GM12878 (cell line): ENCODE measurements around the gene BMPR1B. TPM values are rescaled to one million over a fixed set of nuclear protein-coding genes. Genes with fewer than 3 reads are reported as not detected.

Experiments used
- ATAC-seq: fragments of 200-7000 bp; cut with Tn5 transposase; 3 replicates; pipeline ENCODE4 v1.9.1; 2020; ENCODE audit warnings: mild to moderate bottlenecking, moderate library complexity
- BruUV-seq: library from RNA; stranded (reverse); fragments of 400-500 nt; replicated peaks from 2 replicates; lab custom pipeline; 2021; lab: Mats Ljungman, UMichigan
- CTCF ChIA-PET: fragments of 300-600 bp; sonication (Branson Sonifier 250); formaldehyde crosslinking; extraction: SDS; loops from one replicate; lab custom pipeline; 2021; ENCODE audit warnings: inconsistent platforms; lab: Yijun Ruan, JAX
- POLR2A ChIA-PET: fragments of 350-600 bp; formaldehyde crosslinking; extraction: SDS; loops from one replicate; lab custom pipeline; 2021; ENCODE audit warnings: inconsistent platforms; lab: Charles Lee
- RAD21 ChIA-PET: fragments of 300-600 bp; sonication (Branson Sonifier 250); formaldehyde crosslinking; loops from one replicate; lab custom pipeline; 2023; ENCODE audit warnings: antibody characterized with exemption; ENCODE audit not compliant: unreplicated experiment; lab: Charles Lee
- SMC1A ChIA-PET: fragments of 300-600 bp; sonication (Branson Sonifier 250); formaldehyde crosslinking; loops from one replicate; lab custom pipeline; 2023; ENCODE audit not compliant: unreplicated experiment, uncharacterized antibody; lab: Charles Lee
- DNase-seq: peaks from one replicate; pipeline ENCODE4 v3.0.0-alpha.2; 2011; ENCODE audit warnings: low read depth, low spot score
- FAIRE-seq: peaks from 3 replicates; lab custom pipeline; 2011; peaks lifted over from hg19 to GRCh38; lab: Jason Lieb, UNC
- H2AFZ ChIP-seq: 2 replicates; pipeline ENCODE4 v1.6.0; 2011; ENCODE audit warnings: low read depth, low read length, control low read depth; ENCODE audit not compliant: control insufficient read depth
- H3K27ac ChIP-seq: 2 replicates; pipeline ENCODE4 v1.5.1; 2011; ENCODE audit warnings: control low read depth; ENCODE audit not compliant: control insufficient read depth, insufficient read depth
- H3K27me3 ChIP-seq, 2 experiments: replicated peaks in 1 of 2; 2 replicates each; pipeline versions ENCODE4 v1.6.0 to v1.6.1; 2011; ENCODE audit warnings: low read length in 1 of 2; ENCODE audit not compliant: control insufficient read depth in 2 of 2, insufficient read depth in 2 of 2
- H3K36me3 ChIP-seq, 2 experiments: 2 replicates each; pipeline ENCODE4 v1.5.1; 2011; ENCODE audit warnings: low read length in 1 of 2; ENCODE audit not compliant: control insufficient read depth in 2 of 2, insufficient read depth in 2 of 2
- H3K4me1 ChIP-seq: 2 replicates; pipeline ENCODE4 v1.6.1; 2011; ENCODE audit warnings: mild to moderate bottlenecking, low read length, moderate library complexity, mixed read lengths; ENCODE audit not compliant: control insufficient read depth, insufficient read depth
- H3K4me2 ChIP-seq: 2 replicates; pipeline ENCODE4 v1.6.0; 2011; ENCODE audit warnings: control low read depth; ENCODE audit not compliant: control insufficient read depth, insufficient read depth
- H3K4me3 ChIP-seq: fragments of 200-600 bp; sonication (generic); 2 replicates; pipeline ENCODE4 v1.5.1; 2016
- H3K79me2 ChIP-seq: 2 replicates; pipeline ENCODE4 v1.6.0; 2011; ENCODE audit warnings: low read length; ENCODE audit not compliant: control insufficient read depth, insufficient read depth
- H3K9ac ChIP-seq: 2 replicates; pipeline ENCODE4 v1.8.0; 2011; ENCODE audit warnings: low read length, control low read depth, mixed read lengths; ENCODE audit not compliant: control insufficient read depth, insufficient read depth
- H3K9me3 ChIP-seq: replicated peaks from 3 replicates; pipeline ENCODE4 v1.5.1; 2011; ENCODE audit warnings: mild to moderate bottlenecking, low read length; ENCODE audit not compliant: control insufficient read depth, insufficient read depth
- H4K20me1 ChIP-seq: 2 replicates; pipeline ENCODE4 v1.6.0; 2011; ENCODE audit not compliant: control insufficient read depth, insufficient read depth
- EP300 ChIP-seq, 2 experiments: fragments of 150-350 bp in 1 of 2; IDR thresholded peaks; 2 replicates each; pipeline ENCODE4 v1.6.1; 2011 to 2012; ENCODE audit warnings: low read depth in 2 of 2, low read length in 2 of 2, borderline replicate concordance in 1 of 2, improper control_type of control experiment in 1 of 2, inconsistent platforms in 1 of 2; ENCODE audit not compliant: control insufficient read depth in 1 of 2
- GABPA ChIP-seq: IDR thresholded peaks from 2 replicates; pipeline ENCODE4 v1.6.1; 2014; ENCODE audit warnings: antibody characterized with exemption, low read depth, mild to moderate bottlenecking, inconsistent platforms
- GATAD2B ChIP-seq: fragments of 450-650 bp; conservative IDR thresholded peaks from 2 replicates; pipeline ENCODE4 v1.6.1; 2017; ENCODE audit warnings: low read depth, mild to moderate bottlenecking, moderate library complexity
- HDAC6 ChIP-seq: fragments of 200-600 bp; sonication (generic); IDR thresholded peaks from one replicate; pipeline ENCODE4 v1.8.0; 2017; ENCODE audit warnings: antibody characterized with exemption; ENCODE audit not compliant: unreplicated experiment
- IKZF1 ChIP-seq: fragments of 450-650 bp; conservative IDR thresholded peaks from 2 replicates; pipeline ENCODE4 v1.6.1; 2017; ENCODE audit warnings: antibody characterized with exemption, mild to moderate bottlenecking
- MTA2 ChIP-seq: fragments of 450-650 bp; IDR thresholded peaks from 2 replicates; pipeline ENCODE4 v1.6.1; 2016; ENCODE audit warnings: low read depth, mild to moderate bottlenecking, moderate library complexity
- NFIC ChIP-seq: IDR thresholded peaks from 2 replicates; pipeline ENCODE4 v1.6.1; 2012; ENCODE audit warnings: low read depth, mild to moderate bottlenecking, inconsistent platforms, low read length, moderate library complexity
- RAD21 ChIP-seq: IDR thresholded peaks from 2 replicates; pipeline ENCODE4 v1.6.1; 2011; ENCODE audit warnings: mild to moderate bottlenecking, low read depth, low read length, moderate library complexity; ENCODE audit not compliant: insufficient read depth
- SMAD5 ChIP-seq: IDR thresholded peaks from 2 replicates; pipeline ENCODE4 v1.6.1; 2016; ENCODE audit warnings: antibody characterized with exemption, low read depth
- SREBF1 ChIP-seq: IDR thresholded peaks from 2 replicates; pipeline ENCODE4 v1.6.1; 2012; ENCODE audit warnings: mild to moderate bottlenecking, low read length
- TCF3 ChIP-seq: IDR thresholded peaks from 2 replicates; pipeline ENCODE4 v1.6.1; 2012; ENCODE audit warnings: low read depth, mild to moderate bottlenecking, low read length, borderline replicate concordance; ENCODE audit not compliant: insufficient read depth
- ZNF24 ChIP-seq: fragments of 450-650 bp; IDR thresholded peaks from 2 replicates; pipeline ENCODE4 v1.6.1; 2017; ENCODE audit warnings: antibody characterized with exemption, mild to moderate bottlenecking
- WGBS: methylation state at CpG from one replicate; pipeline ENCODE4 v1.1.6; 2016; ENCODE audit warnings: low lambda C conversion rate; ENCODE audit not compliant: insufficient replicate concordance, insufficient coverage; ENCODE audit errors: missing lambda C conversion rate; 5-methylcytosine and 5-hydroxymethylcytosine counted together
- in situ Hi-C: fragments of 300-500 bp; cut with MboI; formaldehyde crosslinking; loops from 9 replicates; pipeline ENCODE4 v1.14.3; 2018; ENCODE audit warnings: mixed read lengths
- intact Hi-C: fragments of 100-400 bp; cut with micrococcal nuclease; formaldehyde crosslinking; loops from one replicate; pipeline ENCODE4 v1.14.2; 2022; ENCODE audit not compliant: unreplicated experiment
- polyA plus RNA-seq, 11 experiments: library from polyadenylated mRNA; depleted of rRNA in 4 of 11; unstranded in 6 of 11; stranded (reverse) in 5 of 11; fragments of >200 nt; fragmentation: Nextera tagmentation in 4 of 11; fragmentation: Illumina TruSeq in 1 of 11; extraction: Ambion mirVana in 4 of 11; extraction: Trizol in 1 of 11; gene quantifications; 1 replicate in 1 of 11; 2 replicates in 10 of 11; pipeline versions ENCODE4 v1.2.1 to v1.2.3, GENCODE V29; 2011 to 2016; ENCODE audit warnings: inconsistent platforms in 2 of 11, missing spikeins in 2 of 11, low read depth in 1 of 11
- total RNA-seq, 4 experiments: library from RNA; depleted of rRNA in 3 of 4; stranded (reverse); fragments of >200 nt in 3 of 4; fragmentation: Illumina TruSeq in 1 of 4; extraction: Trizol in 1 of 4; gene quantifications; 2 replicates each; pipeline versions ENCODE4 v1.2.1 to v1.2.3, GENCODE V29; 2013 to 2021
- TF ChIP-seq, protein P1 (sequence below): IDR thresholded peaks from 2 replicates; pipeline ENCODE4 v1.6.1; 2012; ENCODE audit warnings: improper control_type of control experiment, low read depth, low read length; ENCODE audit not compliant: insufficient replicate concordance
- TF ChIP-seq, protein P2 (sequence below), 3 experiments: IDR thresholded peaks in 2 of 3; conservative IDR thresholded peaks in 1 of 3; 2 replicates each; pipeline ENCODE4 v1.5.1; 2011; ENCODE audit warnings: low read depth in 3 of 3, low read length in 3 of 3, mild to moderate bottlenecking in 3 of 3, control low read depth in 2 of 3, moderate library complexity in 2 of 3, inconsistent platforms in 1 of 3, mixed read lengths in 1 of 3; ENCODE audit not compliant: control insufficient read depth in 2 of 3, insufficient read depth in 1 of 3; ENCODE audit errors: extremely low read depth in 1 of 3
- TF ChIP-seq, protein P3 (sequence below): IDR thresholded peaks from 2 replicates; pipeline ENCODE4 v1.6.1; 2011; ENCODE audit warnings: mild to moderate bottlenecking, low read depth, low read length, moderate library complexity; ENCODE audit not compliant: insufficient replicate concordance

BMPR1B gene
- total and polyA plus RNA-seq, 10 of the 15 experiments (the other 5 are each of a cell fraction or from before 2014, with no cell fraction given): not detected

DNA sequence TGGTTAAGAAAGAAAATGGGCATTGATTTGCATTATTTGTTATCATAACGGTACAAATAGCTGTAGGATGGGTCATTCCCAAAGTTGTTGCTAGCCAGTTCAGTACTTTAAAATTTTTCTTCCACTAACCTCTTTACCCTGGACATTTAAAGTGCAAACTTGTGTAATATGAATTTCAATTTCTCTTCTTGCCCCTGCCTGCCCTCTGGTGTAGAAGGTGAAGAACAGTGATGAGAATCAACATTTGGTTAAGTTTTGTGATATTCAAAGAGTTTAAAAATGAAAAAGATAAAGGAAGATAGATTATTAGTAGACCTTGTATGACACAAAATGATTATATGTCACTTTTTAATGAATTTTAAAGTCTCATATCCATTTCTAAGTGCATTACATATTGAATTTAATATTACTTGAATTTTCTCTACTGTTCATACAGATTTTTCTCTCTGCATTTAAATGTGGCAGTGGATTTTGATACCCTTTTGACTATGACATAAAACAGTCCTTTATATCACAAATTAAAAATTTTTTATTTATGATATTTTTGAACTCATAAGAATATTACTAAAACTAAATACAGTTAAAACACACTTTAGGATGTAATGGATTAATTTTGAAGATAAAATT is 337.7 kb downstream of the BMPR1B start:
- Histone ChIP-seq H3K27ac (no peak overlapping the region), H3K4me2 (no peak overlapping the region), H3K4me1 (no peaks in the 10 kb centered on the region), H3K36me3 (no peaks in the 10 kb centered on the region), H3K9ac (no peak overlapping the region), H3K79me2 (no peaks in the 10 kb centered on the region), H3K27me3 (no peaks in the 10 kb centered on the region), H3K9me3 (no peaks in the 10 kb centered on the region), H3K4me3 (no peak overlapping the region), H4K20me1 (no peaks in the 10 kb centered on the region), H2AFZ (no peak overlapping the region)
- no TSS peak for BruUV-seq
- no peak for ATAC-seq
- ChIA-PET RAD21 (no interaction called here), SMC1A (no interaction called here), CTCF (interaction anchor here (0.7 kb wide), 1 partner anchor 279 kb away, joined by 4 read pairs; no protein-coding TSS in a partner anchor), POLR2A (no interaction called here)
- in situ Hi-C loops: no loop called here
- WGBS: 5% methylated on average over 1 of the region's 1 CpG
- intact Hi-C loops: loop anchor here (2.0 kb wide), 1 partner anchor 475 kb away; no protein-coding TSS in a partner anchor
- FAIRE-seq: no peak
- DNase-seq: no peak
- TF ChIP-seq, protein P1, sequence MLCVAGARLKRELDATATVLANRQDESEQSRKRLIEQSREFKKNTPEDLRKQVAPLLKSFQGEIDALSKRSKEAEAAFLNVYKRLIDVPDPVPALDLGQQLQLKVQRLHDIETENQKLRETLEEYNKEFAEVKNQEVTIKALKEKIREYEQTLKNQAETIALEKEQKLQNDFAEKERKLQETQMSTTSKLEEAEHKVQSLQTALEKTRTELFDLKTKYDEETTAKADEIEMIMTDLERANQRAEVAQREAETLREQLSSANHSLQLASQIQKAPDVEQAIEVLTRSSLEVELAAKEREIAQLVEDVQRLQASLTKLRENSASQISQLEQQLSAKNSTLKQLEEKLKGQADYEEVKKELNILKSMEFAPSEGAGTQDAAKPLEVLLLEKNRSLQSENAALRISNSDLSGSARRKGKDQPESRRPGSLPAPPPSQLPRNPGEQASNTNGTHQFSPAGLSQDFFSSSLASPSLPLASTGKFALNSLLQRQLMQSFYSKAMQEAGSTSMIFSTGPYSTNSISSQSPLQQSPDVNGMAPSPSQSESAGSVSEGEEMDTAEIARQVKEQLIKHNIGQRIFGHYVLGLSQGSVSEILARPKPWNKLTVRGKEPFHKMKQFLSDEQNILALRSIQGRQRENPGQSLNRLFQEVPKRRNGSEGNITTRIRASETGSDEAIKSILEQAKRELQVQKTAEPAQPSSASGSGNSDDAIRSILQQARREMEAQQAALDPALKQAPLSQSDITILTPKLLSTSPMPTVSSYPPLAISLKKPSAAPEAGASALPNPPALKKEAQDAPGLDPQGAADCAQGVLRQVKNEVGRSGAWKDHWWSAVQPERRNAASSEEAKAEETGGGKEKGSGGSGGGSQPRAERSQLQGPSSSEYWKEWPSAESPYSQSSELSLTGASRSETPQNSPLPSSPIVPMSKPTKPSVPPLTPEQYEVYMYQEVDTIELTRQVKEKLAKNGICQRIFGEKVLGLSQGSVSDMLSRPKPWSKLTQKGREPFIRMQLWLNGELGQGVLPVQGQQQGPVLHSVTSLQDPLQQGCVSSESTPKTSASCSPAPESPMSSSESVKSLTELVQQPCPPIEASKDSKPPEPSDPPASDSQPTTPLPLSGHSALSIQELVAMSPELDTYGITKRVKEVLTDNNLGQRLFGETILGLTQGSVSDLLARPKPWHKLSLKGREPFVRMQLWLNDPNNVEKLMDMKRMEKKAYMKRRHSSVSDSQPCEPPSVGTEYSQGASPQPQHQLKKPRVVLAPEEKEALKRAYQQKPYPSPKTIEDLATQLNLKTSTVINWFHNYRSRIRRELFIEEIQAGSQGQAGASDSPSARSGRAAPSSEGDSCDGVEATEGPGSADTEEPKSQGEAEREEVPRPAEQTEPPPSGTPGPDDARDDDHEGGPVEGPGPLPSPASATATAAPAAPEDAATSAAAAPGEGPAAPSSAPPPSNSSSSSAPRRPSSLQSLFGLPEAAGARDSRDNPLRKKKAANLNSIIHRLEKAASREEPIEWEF: no peak
- TF ChIP-seq MTA2 (no peak), HDAC6 (no peak), RAD21 (peak; percentile 40; the same call in 1 of the 2 replicates), GATAD2B (no peak), SREBF1 (no peak), SMAD5 (no peak), IKZF1 (no peak), EP300 (IDR thresholded peaks at IDR 0.05; ENCODE audit: borderline replicate concordance in 1 of 2, control insufficient read depth in 1 of 2, low read depth in 2 of 2, low read length in 2 of 2) (no peak), GABPA (no peak), NFIC (no peak), TCF3 (no peak), ZNF24 (no peak)
- TF ChIP-seq, protein P2, sequence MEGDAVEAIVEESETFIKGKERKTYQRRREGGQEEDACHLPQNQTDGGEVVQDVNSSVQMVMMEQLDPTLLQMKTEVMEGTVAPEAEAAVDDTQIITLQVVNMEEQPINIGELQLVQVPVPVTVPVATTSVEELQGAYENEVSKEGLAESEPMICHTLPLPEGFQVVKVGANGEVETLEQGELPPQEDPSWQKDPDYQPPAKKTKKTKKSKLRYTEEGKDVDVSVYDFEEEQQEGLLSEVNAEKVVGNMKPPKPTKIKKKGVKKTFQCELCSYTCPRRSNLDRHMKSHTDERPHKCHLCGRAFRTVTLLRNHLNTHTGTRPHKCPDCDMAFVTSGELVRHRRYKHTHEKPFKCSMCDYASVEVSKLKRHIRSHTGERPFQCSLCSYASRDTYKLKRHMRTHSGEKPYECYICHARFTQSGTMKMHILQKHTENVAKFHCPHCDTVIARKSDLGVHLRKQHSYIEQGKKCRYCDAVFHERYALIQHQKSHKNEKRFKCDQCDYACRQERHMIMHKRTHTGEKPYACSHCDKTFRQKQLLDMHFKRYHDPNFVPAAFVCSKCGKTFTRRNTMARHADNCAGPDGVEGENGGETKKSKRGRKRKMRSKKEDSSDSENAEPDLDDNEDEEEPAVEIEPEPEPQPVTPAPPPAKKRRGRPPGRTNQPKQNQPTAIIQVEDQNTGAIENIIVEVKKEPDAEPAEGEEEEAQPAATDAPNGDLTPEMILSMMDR (IDR thresholded peaks at IDR 0.05 in 2 of 3, conservative IDR thresholded peaks at IDR 0.05 in 1 of 3; ENCODE audit: control insufficient read depth in 2 of 3, extremely low read depth in 1 of 3, insufficient read depth in 1 of 3, low read depth in 3 of 3, low read length in 3 of 3): peak in 2 of 3 experiments; percentile 11 to 19; a peak in 1 of 6 replicates
- TF ChIP-seq, protein P3, sequence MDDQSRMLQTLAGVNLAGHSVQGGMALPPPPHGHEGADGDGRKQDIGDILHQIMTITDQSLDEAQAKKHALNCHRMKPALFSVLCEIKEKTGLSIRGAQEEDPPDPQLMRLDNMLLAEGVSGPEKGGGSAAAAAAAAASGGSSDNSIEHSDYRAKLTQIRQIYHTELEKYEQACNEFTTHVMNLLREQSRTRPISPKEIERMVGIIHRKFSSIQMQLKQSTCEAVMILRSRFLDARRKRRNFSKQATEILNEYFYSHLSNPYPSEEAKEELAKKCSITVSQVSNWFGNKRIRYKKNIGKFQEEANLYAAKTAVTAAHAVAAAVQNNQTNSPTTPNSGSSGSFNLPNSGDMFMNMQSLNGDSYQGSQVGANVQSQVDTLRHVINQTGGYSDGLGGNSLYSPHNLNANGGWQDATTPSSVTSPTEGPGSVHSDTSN: no peak
